IPS-15b (cell line): Measurements from ENCODE around the gene NRAP.

Experiments
- H3K27me3 ChIP-seq: one replicate; pipeline ENCODE4 v1.6.1; 2013; ENCODE audit warnings: low read length; ENCODE audit not compliant: control insufficient read depth, insufficient read depth
- H3K36me3 ChIP-seq: one replicate; pipeline ENCODE4 v1.6.1; 2013; ENCODE audit warnings: low read length; ENCODE audit not compliant: control insufficient read depth, insufficient read depth
- H3K4me1 ChIP-seq: one replicate; pipeline ENCODE4 v1.6.1; 2013; ENCODE audit warnings: mild to moderate bottlenecking, low read length; ENCODE audit not compliant: control insufficient read depth, insufficient read depth
- H3K4me3 ChIP-seq: one replicate; pipeline ENCODE4 v1.5.1; 2013; ENCODE audit warnings: low read depth, low read length
- H3K9ac ChIP-seq: one replicate; pipeline ENCODE4 v1.6.1; 2013; ENCODE audit warnings: low read depth, mild to moderate bottlenecking, low read length
- H3K9me3 ChIP-seq: one replicate; pipeline ENCODE4 v1.6.1; 2013; ENCODE audit warnings: mild to moderate bottlenecking, low read length; ENCODE audit not compliant: control insufficient read depth, insufficient read depth

NRAP gene

GRCh38 chr10:113589201-113589770, 74.6 kb downstream of the NRAP start:
- Histone ChIP-seq H3K36me3 (no peaks in the 10 kb centered on the region), H3K27me3 (no peaks in the 10 kb centered on the region), H3K4me3 (no peak overlapping the region), H3K9me3 (no peaks in the 10 kb centered on the region), H3K4me1 (no peaks in the 10 kb centered on the region), H3K9ac (no peak overlapping the region)

DNA sequence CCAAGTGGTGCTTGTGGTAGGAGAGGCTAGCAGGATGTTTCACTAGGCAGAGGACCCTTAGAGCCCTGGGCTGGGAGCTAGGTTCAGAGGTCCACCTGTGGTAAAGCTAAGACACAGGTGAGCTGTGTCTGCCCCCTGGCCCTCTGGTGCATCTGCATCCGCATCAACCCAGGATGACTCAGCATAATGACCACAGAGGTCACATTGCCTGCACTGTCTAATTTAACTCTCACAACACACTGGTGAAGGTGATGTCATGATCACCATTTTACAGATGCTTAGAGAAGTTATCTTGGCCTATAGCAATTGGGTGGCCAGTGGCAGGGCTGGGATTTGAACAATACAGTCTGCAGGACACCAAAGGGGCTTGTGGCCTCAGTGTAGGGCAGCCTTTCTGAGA, 77.9 kb downstream of the NRAP start:
- Histone ChIP-seq H3K9ac (no peak overlapping the region), H3K9me3 (no peaks in the 10 kb centered on the region), H3K4me1 (no peaks in the 10 kb centered on the region), H3K36me3 (no peaks in the 10 kb centered on the region), H3K27me3 (no peaks in the 10 kb centered on the region), H3K4me3 (no peak overlapping the region)

- Histone ChIP-seq H3K9ac (no peak overlapping the region), H3K9me3 (no peaks in the 10 kb centered on the region), H3K4me1 (no peaks in the 10 kb centered on the region), H3K4me3 (no peak overlapping the region), H3K27me3 (peaks cover 3% of the 10 kb centered on the region), H3K36me3 (no peaks in the 10 kb centered on the region)
Measured at GRCh38 chr10:113583571-113583970, 80.3 kb downstream of the NRAP start.

DNA sequence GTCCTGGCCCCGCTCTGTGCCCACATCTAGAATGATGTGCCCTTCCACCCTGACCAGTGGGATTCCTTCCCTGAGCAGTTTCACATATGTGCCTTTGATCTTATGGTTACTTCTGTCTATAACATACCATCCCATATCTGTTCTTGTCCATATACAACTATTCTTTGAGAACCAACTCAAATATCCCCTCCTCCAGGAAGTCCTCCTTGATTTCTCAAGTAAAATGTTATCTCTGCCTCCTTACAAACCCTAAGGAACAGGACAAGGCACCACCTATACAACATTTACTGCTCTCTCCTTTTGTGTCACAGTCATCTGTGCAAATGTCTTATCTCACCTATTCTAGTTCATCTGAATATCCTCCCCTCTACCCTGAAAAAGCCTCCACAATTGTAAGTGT, 82.7 kb downstream of the NRAP start:
- Histone ChIP-seq H3K4me1 (no peaks in the 10 kb centered on the region), H3K36me3 (no peaks in the 10 kb centered on the region), H3K9ac (no peak overlapping the region), H3K4me3 (no peak overlapping the region), H3K9me3 (no peaks in the 10 kb centered on the region), H3K27me3 (peaks cover 3% of the 10 kb centered on the region)

DNA sequence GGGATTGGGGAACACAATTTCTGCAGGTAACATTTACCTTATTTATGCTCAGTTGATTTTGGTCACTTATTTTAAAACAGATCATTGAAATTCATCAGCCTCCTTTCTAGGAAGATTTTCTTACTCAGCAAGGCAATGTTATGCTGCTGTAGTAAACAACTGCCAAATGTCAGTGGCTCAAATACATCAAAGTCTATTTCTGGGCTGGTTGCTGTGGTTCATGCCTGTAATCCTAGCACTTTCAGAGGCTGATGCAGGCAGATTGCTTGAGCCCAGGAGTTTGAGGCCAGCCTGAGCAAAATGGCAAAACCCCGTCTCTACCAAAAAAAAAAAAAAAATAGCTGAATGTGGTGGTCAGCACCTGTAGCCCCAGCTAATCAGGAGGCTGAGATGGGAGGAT, 85.1 kb downstream of the NRAP start:
- Histone ChIP-seq H3K4me1 (no peaks in the 10 kb centered on the region), H3K36me3 (no peaks in the 10 kb centered on the region), H3K9me3 (no peaks in the 10 kb centered on the region), H3K27me3 (peaks cover 5% of the 10 kb centered on the region), H3K9ac (no peak overlapping the region), H3K4me3 (no peak overlapping the region)

DNA sequence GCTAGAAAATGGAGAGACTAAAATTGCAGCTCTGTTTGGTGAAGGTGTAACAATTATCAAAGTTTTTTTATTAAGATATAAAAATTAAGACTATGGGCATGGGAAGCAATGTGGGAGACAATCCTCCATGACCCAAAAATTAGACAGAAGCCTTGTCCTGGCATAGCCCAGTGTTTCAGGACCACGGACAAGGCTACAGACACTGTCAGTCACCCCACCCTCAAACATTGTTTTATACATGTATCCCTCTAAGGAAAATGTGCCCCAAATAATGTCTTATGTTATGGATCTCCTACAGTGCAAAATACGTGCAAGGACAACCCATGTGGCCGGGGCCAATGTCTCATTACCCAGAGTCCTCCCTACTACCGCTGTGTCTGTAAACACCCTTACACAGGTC, 87.0 kb downstream of the NRAP start:
- Histone ChIP-seq H3K4me3 (no peak overlapping the region), H3K4me1 (no peaks in the 10 kb centered on the region), H3K36me3 (no peaks in the 10 kb centered on the region), H3K9me3 (no peaks in the 10 kb centered on the region), H3K27me3 (peaks cover 5% of the 10 kb centered on the region), H3K9ac (no peak overlapping the region)

- Histone ChIP-seq H3K4me1 (no peaks in the 10 kb centered on the region), H3K27me3 (peaks cover 2% of the 10 kb centered on the region), H3K9ac (no peak overlapping the region), H3K9me3 (no peaks in the 10 kb centered on the region), H3K4me3 (no peak overlapping the region), H3K36me3 (no peaks in the 10 kb centered on the region)
Measured at GRCh38 chr10:113573368-113573767, 90.5 kb downstream of the NRAP start.

- Histone ChIP-seq H3K27me3 (peaks cover 2% of the 10 kb centered on the region), H3K9me3 (no peaks in the 10 kb centered on the region), H3K36me3 (no peaks in the 10 kb centered on the region), H3K9ac (no peak overlapping the region), H3K4me1 (no peaks in the 10 kb centered on the region), H3K4me3 (no peak overlapping the region)
Measured at GRCh38 chr10:113572520-113573290, 91.1 kb downstream of the NRAP start.

GRCh38 chr10:113569576-113569975, 94.3 kb downstream of the NRAP start:
- no peak overlapping the region for H3K4me3 ChIP-seq
- H3K36me3 ChIP-seq: no peaks in the 10 kb centered on the region
- peaks cover 1% of the 10 kb centered on the region for H3K27me3 ChIP-seq
- no peaks in the 10 kb centered on the region for H3K4me1 ChIP-seq
- H3K9me3 ChIP-seq: no peaks in the 10 kb centered on the region
- H3K9ac ChIP-seq: no peak overlapping the region

DNA sequence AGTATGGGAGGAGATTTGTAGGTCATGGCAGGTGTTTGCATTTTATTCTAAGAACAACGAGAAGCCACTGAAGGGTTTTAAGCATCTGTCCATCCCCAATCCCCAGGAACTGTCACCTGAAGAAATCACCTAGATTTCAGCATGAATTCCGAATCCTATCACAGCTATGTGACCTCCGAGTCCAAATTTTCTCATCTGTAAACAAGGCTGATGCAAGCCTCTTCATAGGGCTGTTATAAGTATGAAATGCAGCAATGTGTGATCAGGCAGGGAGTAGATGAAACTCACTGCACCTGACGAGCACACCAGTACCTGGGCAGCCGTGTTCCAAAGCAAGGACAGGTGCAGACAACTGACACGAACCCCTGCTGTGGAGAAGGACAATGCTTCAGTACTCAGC, 97.0 kb downstream of the NRAP start:
- Histone ChIP-seq H3K36me3 (no peaks in the 10 kb centered on the region), H3K4me1 (no peaks in the 10 kb centered on the region), H3K9me3 (no peaks in the 10 kb centered on the region), H3K4me3 (no peak overlapping the region), H3K9ac (no peak overlapping the region), H3K27me3 (peaks cover 15% of the 10 kb centered on the region)

- no peaks in the 10 kb centered on the region for H3K36me3 ChIP-seq
- peaks cover 31% of the 10 kb centered on the region for H3K27me3 ChIP-seq
- no peaks in the 10 kb centered on the region for H3K9me3 ChIP-seq
Measured at GRCh38 chr10:113565364-113565763, 98.5 kb downstream of the NRAP start.

DNA sequence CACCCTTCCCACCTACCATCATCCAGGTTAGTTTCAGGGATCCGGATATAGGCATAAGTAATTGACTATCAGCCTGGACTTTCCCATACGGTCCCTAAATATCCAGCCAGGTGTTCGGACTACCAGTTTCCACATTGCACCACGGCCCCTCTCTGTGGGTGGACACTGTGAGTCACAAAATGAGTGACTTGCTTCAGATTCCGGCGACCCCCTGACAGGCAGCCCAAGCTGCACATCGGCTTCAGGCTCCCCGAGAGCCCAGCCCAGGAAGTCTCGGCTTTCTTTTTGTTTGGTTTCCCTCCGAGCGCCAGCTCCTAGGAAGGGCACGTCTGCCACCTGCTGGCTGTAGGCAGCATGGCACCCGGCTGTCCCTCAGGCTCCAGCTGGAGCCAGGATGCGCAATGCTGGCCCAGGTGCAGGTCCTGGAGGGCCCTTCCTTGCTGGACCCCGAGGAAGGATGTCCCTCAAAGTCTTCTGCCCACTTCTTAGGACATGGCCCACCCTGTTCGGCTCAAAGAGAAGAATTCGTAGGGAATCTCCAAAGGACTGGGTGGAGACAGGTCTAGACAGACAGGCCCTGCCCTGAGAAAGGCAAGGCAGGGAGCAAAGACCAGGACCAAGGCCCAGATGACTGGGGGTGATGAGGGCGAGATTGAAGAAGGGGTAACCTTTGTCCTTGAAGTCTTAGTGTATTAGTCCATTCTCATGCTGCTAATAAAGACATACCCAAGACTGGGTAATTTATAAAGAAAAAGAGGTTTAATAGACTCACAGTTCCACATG, 100.3 kb downstream of the NRAP start:
- Histone ChIP-seq H3K9ac (no peak overlapping the region), H3K4me3 (peak overlapping the region; percentile 30)

More at GRCh38 chr10:113565364-113565763, 98.5 kb downstream of the NRAP start:
- no peaks in the 10 kb centered on the region for H3K4me1 ChIP-seq
- no peak overlapping the region for H3K4me3 ChIP-seq
- H3K9ac ChIP-seq: no peak overlapping the region

More for the DNA sequence above, 100.3 kb downstream of the NRAP start:
- H3K4me1 ChIP-seq: peaks cover 4% of the 10 kb centered on the region
- no peaks in the 10 kb centered on the region for H3K9me3 ChIP-seq
- H3K36me3 ChIP-seq: no peaks in the 10 kb centered on the region
- H3K27me3 ChIP-seq: peaks cover 49% of the 10 kb centered on the region
